ENCODE measurements around the gene GK2.

Gene GK2

DNA sequence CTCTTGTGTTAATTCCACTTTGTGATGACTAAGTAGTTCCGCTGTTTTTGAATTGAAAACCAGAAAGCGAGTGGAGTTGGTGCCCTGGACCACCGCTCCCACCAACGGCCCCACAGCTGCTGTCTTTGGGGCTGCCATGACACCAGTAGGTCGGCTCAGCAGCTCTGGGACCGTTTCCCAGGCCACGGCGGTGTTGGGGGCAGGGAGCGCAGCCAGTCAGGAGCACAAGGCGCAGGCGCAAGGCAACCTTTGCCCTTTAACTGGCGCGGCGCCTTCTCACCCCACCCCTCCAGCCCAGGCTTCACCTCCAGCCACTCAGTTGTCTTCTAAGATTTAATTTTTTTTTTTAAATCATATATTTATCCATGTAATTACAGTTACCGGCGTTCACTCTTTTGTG lies at the start of gene GK2:
Gene GK2, minus strand, starts transcription at position 166 of the 400 bp plus-strand sequence. Its CDS starts 28 bp downstream, at position 138.
- DNase-seq: no peak

DNA sequence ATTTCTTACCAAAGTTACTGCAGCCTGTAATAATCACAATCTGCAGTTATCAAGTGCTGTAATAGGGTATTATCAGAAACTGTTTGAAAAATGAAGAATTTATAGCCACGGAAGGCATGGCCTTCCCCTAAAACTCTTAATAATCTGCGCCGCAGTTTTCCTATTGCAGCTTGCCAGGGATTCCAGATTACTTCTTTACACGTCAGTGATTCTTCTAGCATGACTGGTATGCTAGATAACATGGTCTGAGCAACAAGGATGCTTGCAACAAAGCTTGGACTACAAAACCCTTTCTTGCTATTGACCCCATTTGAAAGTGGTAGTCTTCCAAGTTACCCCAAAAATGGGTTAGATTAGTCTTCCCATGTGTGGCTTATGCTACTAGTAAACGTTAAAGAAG lies 47.2 kb upstream of the GK2 start:
- DNase-seq: no peak

DNA sequence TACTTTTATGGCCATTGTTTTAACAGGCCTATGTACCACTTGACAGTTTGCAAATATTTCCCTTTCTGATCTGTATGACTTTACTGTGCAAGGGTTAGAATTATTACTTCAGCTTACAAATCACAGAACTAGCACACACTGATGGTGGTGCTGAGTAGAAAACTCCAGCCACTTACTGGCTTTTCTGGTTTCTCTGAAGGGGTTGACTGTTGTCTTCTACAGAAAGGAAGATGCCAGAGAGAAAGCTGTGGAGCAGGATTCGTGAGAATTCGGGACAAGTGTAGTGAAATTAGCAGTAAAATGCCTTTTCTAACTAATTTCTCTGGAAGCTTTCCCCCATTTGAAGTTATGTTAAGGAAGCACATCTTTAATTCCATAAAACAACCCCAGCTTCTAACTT lies 46.6 kb upstream of the GK2 start:
- no peak for DNase-seq

DNA sequence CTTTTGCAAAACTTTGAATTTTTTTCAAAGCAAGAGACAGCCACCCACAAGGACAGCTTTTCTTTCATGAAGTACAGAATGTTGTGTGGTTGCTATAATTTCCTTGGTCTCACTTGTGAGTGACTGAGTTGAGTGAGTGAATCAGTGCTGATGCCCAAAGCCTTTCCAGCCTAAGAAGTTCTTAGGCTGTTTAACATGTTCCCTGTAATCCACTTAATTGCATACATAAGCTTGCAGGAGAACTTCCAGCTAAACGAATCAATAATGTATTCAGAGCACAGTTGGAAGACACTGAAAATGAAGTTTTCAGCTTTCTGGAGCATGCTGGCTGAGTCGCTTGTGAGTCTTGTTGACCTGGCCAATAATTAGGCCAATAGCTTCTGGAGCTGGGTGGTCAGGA lies 42.0 kb upstream of the GK2 start:
- no peak for DNase-seq

DNA sequence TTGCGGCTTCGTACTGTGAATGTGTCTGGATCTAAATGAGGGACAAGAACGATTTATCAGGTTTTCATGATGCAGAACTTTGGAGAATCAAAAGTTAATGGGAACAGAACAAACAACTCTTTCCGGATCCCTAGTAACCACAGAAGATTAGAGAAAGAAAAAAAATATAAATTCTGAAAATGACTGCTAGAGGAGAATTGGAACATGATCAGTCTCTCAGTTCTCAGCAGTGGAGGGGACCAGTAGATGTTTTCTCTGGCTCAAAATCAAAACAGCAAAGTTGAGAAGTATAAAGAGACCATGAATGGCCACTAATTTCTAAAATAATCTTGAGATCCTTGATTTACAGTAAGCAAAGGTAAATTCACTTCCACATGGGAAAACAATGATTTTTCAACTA lies 38.1 kb upstream of the GK2 start:
- no peak for DNase-seq

DNA sequence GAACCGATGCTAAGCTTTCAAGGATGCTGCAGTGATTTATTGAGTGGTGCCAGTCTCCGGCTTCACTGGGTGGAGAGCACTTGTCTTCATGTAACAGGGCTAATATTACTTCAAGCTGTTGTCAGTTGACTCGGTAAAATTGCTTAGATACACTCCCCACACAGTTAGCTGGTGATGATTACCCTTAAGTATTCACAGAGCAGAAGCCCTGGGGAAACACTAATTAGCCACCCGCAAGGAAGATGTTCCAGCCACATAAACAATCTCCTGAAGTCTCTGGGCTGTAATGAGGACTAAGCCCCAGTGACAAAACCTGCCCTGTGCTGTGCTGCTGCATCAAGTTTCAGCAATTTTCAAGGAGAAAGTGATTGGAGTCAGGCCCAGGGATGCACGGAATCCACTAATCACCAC lies 37.3 kb upstream of the GK2 start:
- peak; percentile 82 for DNase-seq

DNA sequence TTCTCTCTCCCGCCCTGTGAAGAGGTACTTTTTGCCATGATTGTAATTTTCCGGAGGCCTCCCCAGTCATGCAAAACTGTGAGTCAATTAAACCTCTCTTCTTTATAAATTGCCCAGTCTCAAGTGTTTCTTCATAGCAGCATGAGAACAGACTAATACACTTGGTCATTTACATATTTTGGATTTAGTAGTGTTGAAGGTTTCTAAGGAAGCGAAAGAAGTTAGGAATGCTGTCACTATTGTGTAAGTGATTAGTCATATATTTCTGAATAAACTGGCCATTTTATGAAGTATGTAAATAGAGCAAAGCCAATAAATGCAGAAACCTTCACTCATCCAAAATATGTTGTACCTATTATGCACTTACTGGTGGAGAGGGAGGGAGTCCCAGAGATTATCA lies 34.4 kb upstream of the GK2 start:
- DNase-seq: no peak

DNA sequence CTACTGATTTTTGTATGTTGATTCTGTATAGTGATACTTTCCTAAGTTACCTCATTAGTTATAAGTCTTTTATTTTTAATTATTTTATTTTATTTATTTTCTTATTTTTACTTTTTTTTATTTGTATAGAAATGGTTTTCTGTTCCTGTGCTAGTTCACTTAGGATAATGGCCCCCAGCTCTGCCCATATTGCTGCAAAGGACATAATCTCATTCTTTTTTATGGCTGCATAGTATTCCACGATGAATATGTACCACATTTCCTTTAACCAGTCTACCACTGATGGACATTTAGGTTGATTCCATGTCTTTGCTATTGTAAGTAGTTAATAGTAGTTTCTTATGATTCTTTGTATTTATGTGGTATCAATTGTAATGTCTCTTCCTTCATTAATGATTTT lies 31.5 kb upstream of the GK2 start:
- DNase-seq: no peak

DNA sequence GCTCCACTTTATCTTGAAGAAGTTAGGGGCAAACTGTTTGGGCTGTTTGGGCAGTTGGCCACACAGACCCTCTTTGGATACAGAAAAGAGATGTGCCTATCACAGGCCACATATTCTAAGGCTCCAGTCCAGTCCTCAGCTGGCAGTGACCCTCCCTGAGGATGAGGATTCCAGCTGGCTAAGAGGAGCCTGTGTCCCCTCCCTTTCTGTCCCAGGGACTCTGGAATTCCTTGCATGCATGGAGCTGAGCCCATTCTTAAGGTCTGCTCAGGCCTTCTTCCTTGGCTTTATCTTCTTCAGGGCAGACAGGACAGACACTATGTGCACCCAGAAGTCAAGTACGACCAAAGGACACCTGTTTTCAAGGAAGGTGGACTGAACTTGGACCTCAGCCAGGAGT lies 23.8 kb upstream of the GK2 start:
- DNase-seq: no peak

DNA sequence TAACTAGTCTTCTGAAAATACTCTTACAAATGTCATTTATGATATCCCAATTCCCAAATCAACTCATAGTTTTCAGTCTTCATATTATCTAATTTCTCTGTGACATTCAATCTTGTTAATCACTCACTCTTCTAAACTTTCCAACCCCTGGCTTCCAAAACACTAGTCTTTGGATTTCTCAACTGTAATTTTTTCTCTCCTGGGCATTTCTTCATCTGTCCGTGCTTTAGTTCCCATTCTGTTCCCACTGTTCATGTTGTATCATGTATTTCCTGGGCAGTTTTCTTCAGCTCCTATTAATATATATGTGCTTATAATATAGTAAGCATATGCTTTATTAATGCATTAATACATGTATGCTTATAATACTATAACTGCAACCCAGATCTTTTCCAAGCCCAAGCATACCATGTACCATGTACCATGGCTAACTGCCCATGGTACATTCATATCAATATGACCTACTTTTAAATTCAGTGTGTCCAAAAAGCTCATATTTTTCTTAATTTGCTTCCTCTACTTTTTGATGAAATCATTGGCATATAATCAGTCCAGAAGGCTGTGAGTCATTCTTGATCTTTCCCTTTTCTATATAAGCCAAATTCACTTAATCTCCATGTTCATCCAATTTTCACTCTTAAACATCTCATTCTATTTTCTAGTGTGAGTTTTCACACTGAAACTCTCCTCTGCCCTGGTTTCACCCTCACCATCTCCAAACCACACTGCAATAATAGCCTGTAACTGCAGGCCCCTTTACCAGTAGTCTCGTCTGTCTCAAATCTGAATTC lies 21.3 kb upstream of the GK2 start:
- no peak for DNase-seq

DNA sequence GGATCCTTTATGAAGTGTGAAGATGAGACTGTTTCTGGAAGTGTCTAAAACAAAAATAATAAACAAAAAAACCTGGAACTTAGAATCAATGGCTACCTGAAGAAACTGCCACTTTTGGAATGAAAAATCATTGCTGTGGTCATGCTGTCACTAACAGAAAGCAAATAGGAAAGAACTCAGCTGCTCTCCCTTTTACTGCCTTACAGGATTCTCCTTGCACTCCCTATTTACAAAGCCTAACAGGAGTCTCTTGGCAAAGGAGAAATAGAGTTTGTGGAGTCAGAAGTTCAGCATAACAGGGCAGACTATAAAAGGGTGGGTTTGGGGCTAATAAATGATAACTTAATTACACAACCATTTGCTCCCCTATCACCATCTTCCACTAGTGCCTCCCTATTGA lies 19.0 kb upstream of the GK2 start:
- no peak for DNase-seq

DNA sequence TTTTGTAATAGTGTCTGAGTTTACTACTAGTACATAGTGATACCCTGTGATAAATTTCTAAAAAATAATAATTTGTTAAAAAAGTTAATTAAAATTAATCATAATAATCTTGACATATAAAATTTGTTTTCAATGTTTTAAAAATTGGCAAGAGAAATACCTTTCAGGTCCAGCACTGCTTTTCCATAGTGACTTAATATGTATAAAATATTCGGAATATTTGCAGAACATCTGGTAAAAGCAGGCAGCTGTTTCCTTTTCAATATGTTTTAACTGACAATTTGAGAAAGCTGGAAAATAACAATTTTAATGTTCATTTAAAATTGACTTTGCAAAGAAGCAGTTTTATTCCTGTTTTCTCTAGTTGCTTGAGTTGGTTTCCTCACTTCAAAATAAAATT lies 17.6 kb upstream of the GK2 start:
- DNase-seq: no peak

DNA sequence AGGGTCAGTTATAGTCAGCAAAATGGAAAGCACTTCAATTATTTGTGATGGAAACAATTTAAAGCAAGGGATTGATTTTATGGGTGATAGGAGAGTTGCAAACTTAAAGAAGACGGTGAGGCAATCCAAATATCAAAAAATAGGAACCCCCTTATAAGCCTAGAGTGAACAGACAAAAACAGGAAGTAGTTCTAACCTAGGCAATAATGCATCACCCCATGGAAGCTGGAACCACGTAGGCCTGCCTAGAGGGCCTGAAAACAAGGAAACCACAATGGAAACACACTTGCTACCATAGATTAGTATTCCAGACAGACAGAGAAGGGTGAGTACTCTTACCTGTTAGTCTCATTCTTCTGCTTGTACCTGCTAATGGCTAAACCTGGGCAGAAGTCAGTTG lies 13.5 kb upstream of the GK2 start:
- DNase-seq: no peak

DNA sequence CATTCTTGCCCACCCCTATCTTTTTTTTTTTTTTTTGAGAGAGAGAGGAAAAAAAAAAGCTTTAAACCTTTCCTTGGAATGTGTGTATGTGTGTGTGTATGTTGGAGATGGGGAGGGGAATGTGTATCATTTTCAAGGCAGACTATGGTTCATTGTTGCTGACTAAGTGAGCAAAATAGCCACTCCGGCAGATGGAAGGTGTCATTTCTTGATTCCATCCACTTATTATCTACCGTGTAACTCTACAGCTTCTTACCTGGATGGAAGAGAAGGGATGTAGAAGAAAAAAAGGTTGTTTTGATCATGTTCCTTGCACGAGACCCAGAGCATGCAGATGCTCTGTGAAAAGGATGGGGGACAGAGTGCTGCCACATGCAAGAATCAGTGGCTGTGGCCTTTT lies 5.9 kb upstream of the GK2 start:
- no peak for DNase-seq

DNA sequence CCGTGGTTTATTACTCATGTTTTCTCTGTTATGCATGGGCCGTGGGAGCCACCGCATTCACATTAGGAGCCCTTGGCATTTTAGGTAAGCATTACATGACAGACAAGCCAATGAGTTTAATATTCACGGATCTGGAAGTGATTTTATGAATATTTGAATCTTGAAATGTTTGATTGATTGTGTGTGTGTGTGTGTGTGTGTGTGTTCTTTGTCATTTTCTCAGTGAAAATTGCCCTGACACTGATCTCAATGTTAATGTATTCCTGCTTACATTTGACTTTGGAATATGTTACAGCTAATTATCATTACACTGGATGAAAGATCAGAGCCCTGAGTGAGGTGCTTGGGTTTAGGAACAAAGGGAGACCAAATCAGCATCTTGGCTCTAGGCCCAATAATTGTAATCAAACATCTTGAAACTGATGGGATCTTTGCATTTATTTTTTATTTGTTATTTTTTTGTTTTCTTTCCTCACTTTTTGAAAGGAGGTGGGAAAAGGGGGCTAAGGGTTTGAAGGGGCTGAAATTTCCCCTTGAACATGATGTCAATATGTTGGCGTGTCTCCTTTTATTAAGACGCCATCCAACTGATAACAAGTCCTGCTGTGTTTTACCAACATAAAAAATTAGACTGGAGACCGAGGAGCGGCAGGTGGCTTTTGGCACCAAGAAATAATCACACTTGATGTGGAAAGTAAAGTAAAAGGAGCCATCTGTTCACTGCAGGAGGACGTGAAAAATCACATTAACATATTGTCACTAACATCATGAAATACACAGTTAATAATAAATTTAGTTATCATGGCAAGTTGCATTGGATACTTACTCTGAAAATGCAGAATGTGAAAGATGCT lies 5.2 kb upstream of the GK2 start:
- DNase-seq: no peak

DNA sequence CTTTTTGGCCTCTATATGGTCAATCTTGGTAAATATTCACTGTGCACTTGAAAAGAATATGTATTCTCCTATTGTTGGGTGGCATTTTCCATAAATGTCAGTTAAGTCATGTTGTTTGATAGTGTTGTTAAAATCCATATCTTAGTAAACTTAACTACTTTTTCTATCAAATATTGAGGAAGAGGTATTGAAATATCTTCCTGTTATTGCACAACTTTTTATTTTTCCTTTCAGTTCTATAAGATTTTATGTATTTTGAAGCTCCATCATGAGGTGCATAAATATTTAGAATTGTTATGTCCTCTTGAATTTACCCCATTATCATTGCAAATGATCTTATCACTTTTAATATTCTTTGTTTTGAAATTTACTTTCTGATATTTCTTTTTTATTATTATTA lies 3.4 kb downstream of the GK2 start:
- no peak for DNase-seq

DNA sequence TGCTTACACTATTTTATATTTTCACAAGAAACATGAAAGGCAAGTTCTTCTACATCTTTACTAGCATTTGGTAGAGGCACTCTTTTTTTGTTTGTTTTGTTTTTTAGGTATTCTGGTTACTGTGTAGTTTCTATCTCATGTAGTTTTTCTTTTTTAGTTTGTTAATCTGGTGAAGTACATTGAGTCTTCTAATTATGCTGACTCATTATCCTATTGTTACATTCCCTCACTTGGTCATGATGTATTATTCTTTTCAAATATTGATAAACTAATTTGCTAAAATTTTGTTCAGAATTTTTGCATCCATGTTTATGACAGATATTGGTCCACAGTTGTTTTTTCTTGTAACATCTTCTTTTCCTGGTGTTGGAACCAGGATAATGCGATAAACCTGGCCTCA lies 4.7 kb downstream of the GK2 start:
- no peak for DNase-seq

DNA sequence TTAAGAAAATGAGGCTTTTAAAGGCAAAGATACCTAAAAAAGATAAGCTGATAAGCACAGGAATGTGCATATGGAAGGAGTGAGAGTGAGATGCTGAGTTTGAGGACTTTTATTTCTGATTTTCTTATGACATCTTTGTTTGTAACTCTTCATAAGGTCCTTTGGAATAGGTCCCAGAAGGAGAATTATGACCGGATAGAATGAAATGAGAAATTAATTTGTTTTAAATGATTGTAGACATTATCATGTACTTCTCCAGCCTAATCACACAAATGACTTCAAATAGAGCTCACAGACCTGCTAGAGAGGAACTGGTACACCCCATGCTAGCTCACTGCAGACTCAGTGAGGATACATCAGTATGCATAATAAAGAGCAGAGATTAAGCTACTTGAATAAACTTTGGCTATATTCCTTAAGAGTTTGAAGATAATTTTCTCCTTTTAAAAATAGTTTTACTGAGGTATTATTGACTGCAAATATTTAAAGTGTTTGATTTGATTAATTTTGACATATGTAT lies 5.6 kb downstream of the GK2 start:
- DNase-seq: no peak

DNA sequence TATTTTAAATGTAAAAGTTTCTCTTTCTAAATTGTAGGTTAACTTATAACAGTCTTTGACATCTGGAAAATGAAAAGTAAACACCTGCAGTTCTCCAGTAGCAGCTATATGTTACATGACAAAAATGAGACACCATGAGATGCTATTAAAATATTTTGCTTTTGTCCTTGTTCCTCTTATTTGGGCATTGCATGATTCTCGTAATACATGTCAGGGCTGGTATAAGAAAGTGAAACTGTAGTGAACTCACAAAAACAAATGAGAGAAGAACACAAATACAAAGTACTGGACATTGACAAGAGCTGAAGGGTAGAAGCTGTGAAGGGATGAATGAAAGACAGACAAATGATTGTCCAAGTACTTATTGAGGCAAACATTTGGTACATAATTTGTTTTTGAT lies 9.0 kb downstream of the GK2 start:
- no peak for DNase-seq

DNA sequence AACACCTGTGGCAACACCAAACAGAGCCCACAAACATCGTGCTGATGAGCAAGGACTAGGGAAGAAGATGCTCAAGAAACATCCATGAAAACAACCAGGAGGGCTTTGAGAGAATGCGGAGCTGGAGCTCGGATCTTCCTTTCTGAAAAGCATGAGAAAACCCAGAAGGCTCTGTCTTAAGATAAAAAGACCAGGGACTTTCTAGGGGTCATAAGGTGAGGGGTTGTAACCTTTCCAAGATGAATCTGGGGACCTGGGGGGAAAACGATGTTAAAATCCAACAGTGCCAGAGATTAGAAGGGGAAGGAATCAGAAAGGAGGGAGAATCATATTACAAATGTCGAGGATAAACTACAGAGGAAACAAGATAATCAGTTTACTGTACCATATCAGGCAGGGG lies 10.1 kb downstream of the GK2 start:
- DNase-seq: no peak

DNA sequence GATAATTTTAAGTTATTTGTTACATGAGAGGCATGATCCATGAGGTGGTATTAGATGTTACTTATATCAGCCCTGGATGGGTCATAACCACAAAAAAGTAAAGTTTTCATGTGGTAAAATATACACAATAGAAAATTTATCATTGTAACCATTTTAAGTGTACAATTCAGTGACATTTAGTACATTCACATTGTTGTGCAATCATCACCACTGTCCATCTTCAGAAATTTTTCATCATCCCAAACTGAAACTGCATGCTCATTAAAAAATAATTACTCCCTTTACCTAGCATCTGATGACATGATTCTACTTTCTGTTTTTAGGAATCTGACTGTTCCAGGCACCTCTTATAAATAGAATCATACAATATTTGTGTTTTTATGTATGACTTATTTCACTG lies 11.2 kb downstream of the GK2 start:
- DNase-seq: no peak

DNA sequence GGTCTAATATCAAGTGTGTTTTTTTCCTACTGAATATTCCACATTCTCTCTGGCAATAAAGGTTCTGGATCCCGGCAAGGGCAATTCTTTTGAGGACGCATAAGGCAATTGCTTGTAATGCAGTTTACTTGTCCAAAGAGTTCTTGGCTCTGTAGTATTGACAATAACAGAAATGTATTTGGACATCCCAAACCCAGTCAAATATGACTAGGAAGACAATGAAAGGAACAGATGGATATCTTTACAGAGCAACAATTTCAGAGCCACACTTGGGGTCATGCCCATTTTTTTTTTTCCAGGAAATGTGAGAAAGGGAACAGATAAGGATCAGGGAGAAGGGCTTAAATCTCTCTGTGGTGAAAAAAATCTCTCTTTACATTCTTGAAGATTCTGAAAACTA lies 12.2 kb downstream of the GK2 start:
- no peak for DNase-seq

DNA sequence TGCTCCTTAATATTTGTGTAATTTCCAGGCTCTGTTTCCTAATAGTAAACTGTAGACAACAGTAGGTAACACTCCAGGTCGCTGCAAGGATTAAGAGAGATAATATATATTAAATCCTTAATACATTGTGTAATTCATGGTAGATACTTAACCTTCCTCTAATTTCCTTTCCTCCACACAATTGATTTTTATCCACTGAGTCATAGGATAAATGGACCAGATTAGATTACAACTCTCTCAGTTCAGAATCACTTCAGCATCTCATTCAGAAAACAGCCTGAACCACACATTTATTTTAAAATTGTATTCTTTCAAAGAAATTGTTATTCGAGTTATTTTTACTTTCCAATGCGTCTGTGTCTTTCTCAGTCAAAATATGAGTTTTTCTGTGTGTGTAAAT lies 17.1 kb downstream of the GK2 start:
- DNase-seq: no peak

DNA sequence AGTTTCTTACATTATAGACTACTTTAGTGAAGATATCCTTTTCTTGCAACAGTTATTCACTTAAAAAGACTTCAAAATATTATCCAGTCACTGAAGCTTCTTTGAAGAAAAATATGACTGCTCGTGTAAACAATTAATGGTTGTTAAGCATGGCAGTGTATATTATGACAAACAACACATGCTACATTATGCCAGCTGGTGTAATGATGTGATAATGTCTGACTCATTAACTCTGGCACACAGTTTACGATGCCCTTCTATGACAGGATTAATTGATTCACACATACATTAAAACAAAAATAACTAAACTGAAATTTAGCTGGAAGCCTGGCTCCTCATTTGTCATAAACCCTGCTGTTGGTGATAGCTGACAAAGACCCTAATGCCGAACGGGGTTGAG lies 22.4 kb downstream of the GK2 start:
- no peak for DNase-seq
